ENCODE data around the gene PLD1.
A peak's percentile ranks its signal among the peaks of the same experiment; 100 is the strongest.
"Not testable (repeated sequence)": the region's sequence is repeated elsewhere in the genome, so short reads cannot be mapped to it uniquely, and the experiment has no call there.

PLD1 gene

GRCh38 chr3:171606151-171606751 lies 204.0 kb downstream of the PLD1 start:
- DNase-seq: no peak

GRCh38 chr3:171604370-171604769 lies 205.9 kb downstream of the PLD1 start:
- DNase-seq: no peak

GRCh38 chr3:171602072-171602471 lies 208.2 kb downstream of the PLD1 start:
- no peak for DNase-seq

- no peak for DNase-seq
These were observed 210.3 kb downstream of the PLD1 start for GRCh38 chr3:171600030-171600429.

GRCh38 chr3:171598990-171599389 lies 211.3 kb downstream of the PLD1 start:
- no peak for DNase-seq

DNA sequence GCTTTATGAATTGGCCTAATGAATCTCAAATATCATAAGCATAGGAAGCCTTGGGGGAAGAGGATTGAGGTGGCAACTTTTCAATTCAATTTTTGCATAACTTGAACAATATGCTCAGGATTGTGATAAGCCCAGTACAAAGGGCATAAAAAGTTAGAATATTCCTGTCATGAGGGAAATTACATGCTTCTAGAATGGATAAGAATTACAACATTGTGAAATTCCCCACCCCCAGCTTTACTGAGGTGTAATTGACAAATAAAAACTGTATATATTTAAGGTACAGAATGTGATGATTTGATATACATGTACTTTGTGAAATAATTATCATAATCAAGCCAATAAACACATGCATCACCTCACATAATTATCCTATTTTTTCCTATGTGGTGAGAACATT lies 217.5 kb downstream of the PLD1 start:
- DNase-seq: no peak

DNA sequence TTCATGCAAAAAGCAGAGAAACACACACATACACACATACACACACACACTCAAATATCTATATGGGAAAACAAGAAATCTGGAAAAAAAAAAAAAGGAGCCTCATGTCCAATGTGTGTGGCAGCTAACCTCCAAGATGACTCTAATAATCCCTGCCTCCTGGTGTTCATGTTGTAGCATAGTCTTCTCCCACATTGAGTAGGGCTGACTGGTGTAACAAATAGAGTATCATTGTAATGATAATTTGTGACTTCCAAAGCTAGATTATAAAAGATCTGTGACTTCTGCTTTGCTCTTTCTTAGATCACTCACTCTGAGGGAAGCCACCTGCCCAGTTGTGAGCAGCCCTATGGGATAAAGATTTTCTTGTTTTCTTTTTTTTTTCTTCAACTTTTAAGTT lies 219.2 kb downstream of the PLD1 start:
- DNase-seq: no peak

- no peak for DNase-seq
These were observed 224.0 kb downstream of the PLD1 start for GRCh38 chr3:171586274-171586673.

GRCh38 chr3:171585039-171585438 lies 225.2 kb downstream of the PLD1 start:
- DNase-seq: no peak

DNA sequence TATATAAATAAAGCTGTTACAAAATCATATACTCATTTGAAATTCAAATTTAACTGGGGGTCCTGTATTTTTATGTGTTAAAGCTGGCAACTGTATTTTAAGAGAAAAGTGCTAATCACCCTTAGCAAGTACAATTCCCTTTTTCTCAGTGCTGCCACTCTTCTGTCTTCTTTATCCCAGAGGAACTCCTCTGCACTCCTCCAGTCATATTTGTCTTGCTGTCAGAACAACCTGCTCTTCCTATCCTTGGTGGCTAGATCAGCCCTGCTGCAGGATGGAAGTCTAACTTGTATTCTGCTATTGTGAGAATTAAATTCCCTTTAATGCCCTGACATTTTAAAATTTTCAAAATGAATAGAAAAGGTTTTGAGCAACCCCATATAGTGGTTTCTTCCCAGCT lies 226.2 kb downstream of the PLD1 start:
- DNase-seq: no peak

DNA sequence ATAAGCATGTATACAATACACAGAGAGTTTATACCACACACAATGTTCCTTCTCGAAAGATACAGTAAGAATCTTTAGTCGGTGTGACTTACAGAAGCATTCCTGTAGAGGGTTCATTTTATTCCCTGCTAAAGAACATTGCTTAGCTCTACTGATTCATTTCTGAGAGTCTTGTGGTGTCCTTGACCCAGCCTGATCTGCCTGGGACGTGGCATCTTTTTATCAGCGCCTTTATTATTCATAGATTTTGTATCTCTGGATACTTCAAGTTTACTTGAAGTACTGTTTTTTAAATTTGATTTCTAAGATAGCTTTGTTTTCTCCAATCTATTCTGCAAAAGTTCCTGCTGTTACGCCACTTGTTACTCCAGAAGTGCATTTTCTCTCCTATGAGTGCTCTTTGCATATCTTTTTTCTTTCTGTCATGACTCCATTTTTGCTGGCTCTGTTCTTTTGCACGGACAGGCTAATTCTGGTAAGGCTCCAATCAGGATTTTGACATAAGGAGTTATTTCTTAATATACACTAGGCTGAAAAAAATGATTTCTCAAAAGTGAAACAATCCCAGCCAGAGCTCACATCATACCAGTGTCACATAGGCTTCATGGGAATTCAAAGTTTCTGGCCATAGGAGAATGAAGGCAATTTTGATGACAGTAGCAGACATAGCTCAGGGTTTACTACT lies 235.6 kb downstream of the PLD1 start:
- no peak for DNase-seq

- DNase-seq: no peak
These were observed 240.6 kb downstream of the PLD1 start for GRCh38 chr3:171569571-171570132.

DNA sequence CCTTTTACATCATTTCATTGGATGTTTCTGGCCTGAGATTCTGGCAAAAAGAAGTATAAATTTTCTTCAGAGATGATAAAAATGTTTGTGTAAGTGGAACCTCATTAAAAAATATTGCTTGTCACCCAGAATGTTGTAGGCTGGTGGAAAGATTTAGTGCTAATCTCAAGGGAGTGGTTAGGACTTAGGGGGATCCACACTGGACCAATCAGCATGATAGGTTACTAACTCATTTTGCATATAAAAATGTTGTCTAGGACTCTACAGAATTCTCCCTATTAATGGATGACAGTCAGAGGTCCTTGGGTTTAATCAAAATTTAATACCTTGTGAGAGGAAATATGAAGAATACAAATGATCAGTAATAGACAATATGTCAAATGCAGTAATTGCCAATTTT lies 241.5 kb downstream of the PLD1 start:
- DNase-seq: no peak

- DNase-seq: peak; percentile 66
These were observed 243.4 kb downstream of the PLD1 start for GRCh38 chr3:171566803-171567422.

GRCh38 chr3:171565481-171566058 lies 244.7 kb downstream of the PLD1 start:
- DNase-seq: peak; percentile 96

DNA sequence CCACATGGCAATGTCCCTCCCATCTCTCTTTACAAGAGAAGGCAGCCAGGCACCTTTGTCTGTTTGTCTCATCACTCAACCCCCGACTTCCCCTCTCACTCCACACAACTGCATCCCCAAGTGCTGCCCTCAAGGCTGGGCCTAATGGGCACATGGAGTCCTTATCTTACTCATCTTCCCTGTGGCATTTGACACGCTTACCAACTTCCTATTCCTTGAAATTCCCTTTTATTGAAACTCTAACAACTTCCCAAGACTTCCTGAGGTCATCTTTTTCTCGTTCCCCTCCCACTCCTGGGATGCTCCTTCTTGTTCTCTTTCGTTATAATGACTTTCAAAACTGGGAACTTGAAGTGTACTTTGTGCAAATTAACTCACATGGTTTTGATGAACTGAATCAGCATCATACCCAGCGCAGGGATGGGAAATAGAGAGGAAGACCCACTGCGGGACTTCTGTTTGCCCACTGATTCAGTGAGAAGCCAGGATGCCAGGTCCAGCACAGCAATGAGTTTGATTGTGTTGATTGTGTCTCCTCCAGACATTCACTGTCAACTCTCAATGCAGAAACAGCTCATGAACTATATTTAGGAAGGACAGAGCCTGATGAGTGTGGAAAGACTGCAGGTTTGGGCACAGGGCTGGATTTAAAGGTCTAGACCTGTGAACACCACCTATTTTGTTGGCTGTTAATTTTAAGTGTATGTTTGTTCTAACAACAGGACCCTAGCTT lies 245.4 kb downstream of the PLD1 start:
- peak; percentile 98 for DNase-seq

DNA sequence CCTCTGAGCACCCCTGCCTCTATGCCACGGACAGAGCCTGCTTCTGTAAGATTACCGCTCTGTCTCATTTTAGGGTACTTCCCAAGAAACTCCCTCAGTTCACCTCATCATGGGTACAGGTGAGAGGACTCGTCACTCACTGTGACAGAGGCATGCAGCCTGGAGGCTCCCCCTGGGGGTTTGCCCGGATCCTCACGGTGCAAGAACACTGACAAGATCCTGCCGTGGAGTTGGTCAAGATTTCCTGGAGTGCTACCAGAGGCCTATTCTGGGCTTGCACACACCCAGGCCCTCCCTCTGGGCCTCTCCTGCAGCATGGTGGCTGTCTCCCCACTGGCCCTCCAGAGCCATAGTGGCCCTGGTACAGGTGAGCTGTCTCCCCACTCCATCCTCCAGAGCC lies 247.0 kb downstream of the PLD1 start:
- no peak for DNase-seq

- DNase-seq: not testable (repeated sequence)
These were observed 247.8 kb downstream of the PLD1 start for GRCh38 chr3:171562459-171562858.

DNA sequence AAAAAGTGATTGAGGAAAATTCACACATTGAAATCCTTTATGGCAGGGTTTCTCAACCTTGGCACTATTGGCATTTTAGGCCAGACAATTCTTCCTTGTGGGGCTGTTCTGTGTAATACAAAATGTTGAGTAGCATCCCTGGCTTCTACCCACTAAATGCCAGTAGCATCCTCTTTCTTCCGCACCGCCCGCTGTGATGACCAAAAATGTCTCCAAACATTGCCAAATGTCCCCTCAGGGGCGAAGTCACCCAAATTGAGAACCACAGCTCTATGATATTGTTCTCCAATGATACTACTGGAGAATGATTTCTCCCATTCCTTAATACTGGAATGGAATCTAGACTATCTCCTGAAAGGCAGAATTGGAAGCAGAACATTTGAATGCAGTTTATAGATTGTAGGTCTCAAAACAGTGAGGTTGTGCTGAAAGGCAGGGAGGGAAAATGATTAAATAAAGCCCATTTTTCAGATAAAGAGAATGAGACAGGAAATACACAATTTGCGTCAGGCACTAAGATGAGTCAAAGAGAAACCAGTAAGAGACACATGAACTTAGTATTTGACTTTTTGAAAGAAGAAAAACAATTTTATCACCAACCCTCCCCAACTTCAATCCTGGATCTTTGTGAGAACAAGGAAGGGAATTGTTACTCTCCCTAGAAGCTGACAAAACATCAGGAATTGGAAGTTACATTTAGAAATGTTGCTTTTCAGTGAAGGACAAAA lies 248.5 kb downstream of the PLD1 start:
- DNase-seq: peak; percentile 56

DNA sequence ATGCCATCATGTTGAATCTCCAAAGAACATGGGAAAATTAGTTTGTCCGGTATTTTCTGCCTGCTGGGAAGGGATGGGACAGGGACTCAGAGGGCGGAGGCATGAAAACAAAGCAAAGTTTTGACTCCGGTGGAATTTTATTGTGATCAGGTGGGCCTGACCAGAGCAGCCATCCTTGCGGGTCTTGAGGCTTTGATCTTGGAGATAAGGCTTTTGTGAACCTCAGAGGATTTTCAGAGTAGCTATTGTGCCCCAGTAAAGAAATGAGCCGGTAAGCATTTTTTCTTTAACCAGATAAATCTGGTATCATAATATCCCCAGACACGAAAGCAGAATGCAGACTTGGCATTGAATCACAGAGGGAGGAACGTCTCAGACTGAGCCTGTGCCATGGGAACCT lies 250.7 kb downstream of the PLD1 start:
- no peak for DNase-seq

DNA sequence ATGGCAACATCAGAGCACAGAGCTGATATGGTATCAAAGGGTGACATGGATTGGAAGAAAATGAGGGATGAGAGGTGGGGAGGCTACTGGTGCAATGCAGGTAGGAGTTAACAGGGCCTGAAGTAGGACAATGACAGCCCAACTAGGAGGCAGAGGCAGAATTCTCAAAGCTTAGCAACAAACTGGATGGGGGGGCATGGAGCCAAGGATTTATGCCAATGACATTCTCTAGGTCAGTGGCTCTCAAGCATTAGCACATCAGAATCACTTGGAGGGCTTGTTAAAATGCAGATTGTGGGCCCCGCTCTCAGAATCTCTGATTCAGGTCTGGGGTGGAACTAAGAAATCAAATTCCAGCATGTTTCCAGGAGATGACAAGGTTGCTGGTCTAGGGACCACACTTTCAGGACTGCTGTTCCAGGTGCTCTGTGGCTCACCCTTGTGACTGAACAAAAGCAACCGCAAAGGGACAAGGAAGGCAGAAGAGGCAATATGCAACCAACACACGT lies 252.0 kb downstream of the PLD1 start:
- no peak for DNase-seq

DNA sequence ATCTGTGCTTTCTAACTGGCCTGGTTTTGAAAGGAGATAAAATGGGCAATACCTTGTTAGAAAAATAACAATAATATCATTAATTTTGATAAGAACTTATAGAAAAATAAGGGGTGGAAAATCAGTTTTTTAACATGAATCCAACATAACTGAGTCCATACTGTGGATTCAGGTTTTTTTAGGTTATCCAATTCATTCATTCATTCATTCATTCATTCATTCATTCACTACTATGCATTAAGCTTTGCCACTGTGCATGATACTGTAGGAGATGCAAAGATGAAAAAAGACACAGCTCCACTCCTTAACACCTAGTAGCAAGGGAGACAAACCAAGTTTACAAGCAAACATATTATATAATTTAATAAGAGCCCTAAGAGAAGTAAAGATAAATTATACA lies 253.1 kb downstream of the PLD1 start:
- no peak for DNase-seq

Measured in inflammatory macrophage treated with lipopolysaccharide for 4 hours (primary cell).